SK-N-SH (cell line): ENCODE measurements around the gene BCAS3. TPM values are rescaled to one million over a fixed set of nuclear protein-coding genes. Genes with fewer than 3 reads are reported as not detected.

ENCODE experiments used
- CTCF ChIP-seq: fragments of 200-600 bp; sonication (generic); IDR thresholded peaks from 2 replicates; pipeline ENCODE4 v1.6.1; 2017; ENCODE audit warnings: antibody characterized with exemption, mild to moderate bottlenecking, moderate library complexity
- EZH2phosphoT487 ChIP-seq: fragments of 200-600 bp; sonication (generic); IDR thresholded peaks from 2 replicates; pipeline ENCODE4 v1.6.1; 2017; ENCODE audit warnings: low read depth, mixed run types, mild to moderate bottlenecking, antibody characterized with exemption, moderate library complexity, borderline replicate concordance
- FOSL2 ChIP-seq: IDR thresholded peaks from 2 replicates; pipeline ENCODE4 v1.4.0; 2012; ENCODE audit warnings: low read depth, mild to moderate bottlenecking, moderate library complexity, borderline replicate concordance
- FOXJ3 ChIP-seq: sonication (generic); formaldehyde crosslinking; IDR thresholded peaks from 2 replicates; pipeline ENCODE4 v1.5.1; 2020; ENCODE audit warnings: mild to moderate bottlenecking, missing genetic modification reagents
- FOXM1 ChIP-seq: IDR thresholded peaks from 2 replicates; pipeline ENCODE4 v1.4.0; 2012; ENCODE audit warnings: low read depth, mild to moderate bottlenecking
- GABPA ChIP-seq: IDR thresholded peaks from 2 replicates; pipeline ENCODE4 v1.4.0; 2012; ENCODE audit warnings: low read depth, mild to moderate bottlenecking
- IRF3 ChIP-seq: fragments of 150-350 bp; IDR thresholded peaks from 2 replicates; pipeline ENCODE4 v1.6.1; 2016; ENCODE audit warnings: mild to moderate bottlenecking, low read depth, low read length
- MAX ChIP-seq: IDR thresholded peaks from 2 replicates; pipeline ENCODE4 v1.4.0; 2012; ENCODE audit warnings: low read depth
- MEF2A ChIP-seq: IDR thresholded peaks from 2 replicates; pipeline ENCODE4 v1.4.0; 2012; ENCODE audit warnings: low read depth, borderline replicate concordance
- PBX3 ChIP-seq: IDR thresholded peaks from 2 replicates; pipeline ENCODE4; 2012
- POLR2AphosphoS5 ChIP-seq: IDR thresholded peaks from 2 replicates; pipeline ENCODE4 v1.6.1; 2012; ENCODE audit warnings: low read depth, low read length
- REST ChIP-seq: IDR thresholded peaks from 2 replicates; pipeline ENCODE4 v1.6.1; 2012; ENCODE audit warnings: mild to moderate bottlenecking, low read depth, low read length, moderate library complexity
- RFX5 ChIP-seq: IDR thresholded peaks from 2 replicates; pipeline ENCODE4 v1.6.1; 2012; ENCODE audit warnings: mild to moderate bottlenecking, improper control_type of control experiment, low read length
- RXRA ChIP-seq: IDR thresholded peaks from 2 replicates; pipeline ENCODE4 v1.4.0; 2012; ENCODE audit warnings: low read depth, mild to moderate bottlenecking, borderline replicate concordance
- SIN3A ChIP-seq: IDR thresholded peaks from 2 replicates; pipeline ENCODE4 v1.6.1; 2012; ENCODE audit warnings: low read depth, mild to moderate bottlenecking, low read length, moderate library complexity, borderline replicate concordance
- SMC3 ChIP-seq: IDR thresholded peaks from 2 replicates; pipeline ENCODE4 v1.6.1; 2012; ENCODE audit warnings: low read depth, low read length, improper control_type of control experiment
- TAF1 ChIP-seq: IDR thresholded peaks from 2 replicates; pipeline ENCODE4 v1.6.1; 2012; ENCODE audit warnings: low read depth, mild to moderate bottlenecking, low read length, moderate library complexity, borderline replicate concordance
- TCF12 ChIP-seq: IDR thresholded peaks from 2 replicates; pipeline ENCODE4 v1.4.0; 2012
- TEAD4 ChIP-seq: IDR thresholded peaks from 2 replicates; pipeline ENCODE4 v1.4.0; 2012; ENCODE audit warnings: mild to moderate bottlenecking, borderline replicate concordance; ENCODE audit not compliant: insufficient read depth
- polyA plus RNA-seq, 3 experiments: library from polyadenylated mRNA; depleted of rRNA; stranded (reverse); fragments of >200 nt; gene quantifications; 2 replicates each; pipeline ENCODE4 v1.2.3, GENCODE V29; 2012
- TF ChIP-seq, protein P1 (sequence below): fragments of 150-350 bp; IDR thresholded peaks from 2 replicates; pipeline ENCODE4 v1.6.1; 2017; ENCODE audit warnings: antibody characterized with exemption, low read length, low read depth, borderline replicate concordance

Gene BCAS3
- polyA plus RNA-seq, 1 of the 3 experiments (the other 2 are of a cell fraction): 5.9 TPM

DNA sequence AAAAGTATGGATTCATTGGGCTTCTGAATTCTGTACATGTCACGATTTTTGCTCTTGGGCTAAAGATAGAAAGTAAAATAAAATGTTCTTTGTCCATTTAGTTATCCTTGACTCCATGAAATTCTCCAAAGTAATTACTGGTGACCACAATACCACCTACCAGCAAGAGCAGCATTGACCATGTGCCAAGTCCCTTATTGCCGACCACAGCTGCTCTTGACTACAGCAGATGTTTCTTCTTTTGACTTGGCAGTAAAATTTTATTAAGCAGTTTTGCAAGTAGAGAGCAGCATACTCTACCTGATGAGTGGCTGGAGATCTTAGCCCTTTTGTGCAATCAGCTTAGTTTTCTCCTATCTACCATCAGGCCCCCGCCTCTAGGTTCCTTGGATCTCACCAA lies 569.8 kb downstream of the BCAS3 start (continued):
- no peak for TF ChIP-seq REST
- TF ChIP-seq FOXM1: peak; percentile 73; the same call in 1 of the 2 replicates
- TF ChIP-seq FOSL2: no peak
- no peak for TF ChIP-seq EZH2phosphoT487
- TF ChIP-seq CTCF: no peak
- no peak; the same call in 1 of the 2 replicates for TF ChIP-seq MAX
- no peak for TF ChIP-seq RXRA
- peak; percentile 92 for TF ChIP-seq TCF12
- no peak for TF ChIP-seq SIN3A
- TF ChIP-seq FOXJ3 (CRISPR knock-in tag): no peak
- TF ChIP-seq, protein P1, sequence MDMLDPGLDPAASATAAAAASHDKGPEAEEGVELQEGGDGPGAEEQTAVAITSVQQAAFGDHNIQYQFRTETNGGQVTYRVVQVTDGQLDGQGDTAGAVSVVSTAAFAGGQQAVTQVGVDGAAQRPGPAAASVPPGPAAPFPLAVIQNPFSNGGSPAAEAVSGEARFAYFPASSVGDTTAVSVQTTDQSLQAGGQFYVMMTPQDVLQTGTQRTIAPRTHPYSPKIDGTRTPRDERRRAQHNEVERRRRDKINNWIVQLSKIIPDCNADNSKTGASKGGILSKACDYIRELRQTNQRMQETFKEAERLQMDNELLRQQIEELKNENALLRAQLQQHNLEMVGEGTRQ: no peak
- no peak for TF ChIP-seq RFX5
- peak; percentile 55 for TF ChIP-seq PBX3
- TF ChIP-seq GABPA: no peak
- TF ChIP-seq IRF3: no peak
- TF ChIP-seq MEF2A: 0 out of 2 replicates have a peak, but pooled peaks have one; percentile 52
- peak; percentile 68; the same call in 1 of the 2 replicates for TF ChIP-seq POLR2AphosphoS5
- peak; percentile 17; the same call in 1 of the 2 replicates for TF ChIP-seq SMC3
- 0 out of 2 replicates have a peak, but pooled peaks have one; percentile 20 for TF ChIP-seq TEAD4
- no peak for TF ChIP-seq TAF1
